IMR-90 (cell line): Measurements from ENCODE around the gene ASTL. TPM values are rescaled to one million over a fixed set of nuclear protein-coding genes. Genes with fewer than 3 reads are reported as not detected.

Source experiments
- ATAC-seq: fragments of 200-7000 bp; cut with Tn5 transposase; 2 replicates; pipeline ENCODE4 v1.9.1; 2020; ENCODE audit warnings: low read depth, mild to moderate bottlenecking, moderate library complexity
- BruUV-seq: library from RNA; stranded (reverse); fragments of 400-500 nt; replicated peaks from 2 replicates; lab custom pipeline; 2021; lab: Mats Ljungman, UMichigan
- CTCF ChIA-PET: fragments of 300-600 bp; formaldehyde crosslinking; extraction: SDS; loops from one replicate; lab custom pipeline; 2021; ENCODE audit warnings: antibody characterized with exemption; lab: Yijun Ruan, JAX
- POLR2A ChIA-PET: fragments of 300-600 bp; sonication (Branson Sonifier 250); formaldehyde crosslinking; loops from one replicate; lab custom pipeline; 2022; ENCODE audit warnings: antibody characterized with exemption; ENCODE audit not compliant: unreplicated experiment; lab: Charles Lee
- DNase-seq: peaks from one replicate; pipeline ENCODE4 v3.0.0; 2013
- H2AFZ ChIP-seq: replicated peaks from 2 replicates; pipeline ENCODE3; 2013; ENCODE audit warnings: low read length, mild to moderate bottlenecking; ENCODE audit not compliant: poor library complexity
- H2AK5ac ChIP-seq: 2 replicates; pipeline ENCODE4 v1.6.1; 2013; ENCODE audit warnings: low read depth, low read length, inconsistent platforms
- H2AK9ac ChIP-seq: replicated peaks from 2 replicates; pipeline ENCODE3; 2013; ENCODE audit warnings: mild to moderate bottlenecking, low read depth, low read length, moderate library complexity; ENCODE audit not compliant: poor library complexity
- H2BK120ac ChIP-seq: 2 replicates; pipeline ENCODE4 v1.6.1; 2013; ENCODE audit warnings: low read depth, low read length, inconsistent platforms
- H2BK15ac ChIP-seq: 3 replicates; pipeline ENCODE4 v1.6.1; 2013; ENCODE audit warnings: low read depth, low read length, inconsistent platforms
- H2BK20ac ChIP-seq: 2 replicates; pipeline ENCODE4 v1.6.1; 2013; ENCODE audit warnings: low read depth, mild to moderate bottlenecking, inconsistent platforms, low read length, moderate library complexity
- H2BK5ac ChIP-seq: 2 replicates; pipeline ENCODE4 v1.6.1; 2013; ENCODE audit warnings: mild to moderate bottlenecking, low read depth, low read length, inconsistent platforms; ENCODE audit not compliant: poor library complexity, severe bottlenecking
- H3K14ac ChIP-seq: replicated peaks from 2 replicates; pipeline ENCODE4 v1.6.1; 2013; ENCODE audit warnings: low read depth, low read length, inconsistent platforms
- H3K18ac ChIP-seq: 2 replicates; pipeline ENCODE4 v1.6.1; 2013; ENCODE audit warnings: low read depth, low read length, control low read depth
- H3K23ac ChIP-seq: 2 replicates; pipeline ENCODE4 v1.6.1; 2013; ENCODE audit warnings: low read depth, low read length, inconsistent platforms
- H3K27ac ChIP-seq: 2 replicates; pipeline ENCODE4 v1.5.1; 2013; ENCODE audit warnings: mild to moderate bottlenecking, control low read depth, low read length; ENCODE audit not compliant: insufficient read depth
- H3K27me3 ChIP-seq: 2 replicates; pipeline ENCODE4 v1.6.1; 2013; ENCODE audit warnings: low read length; ENCODE audit not compliant: control insufficient read depth, insufficient read depth
- H3K36me3 ChIP-seq: 2 replicates; pipeline ENCODE4 v1.6.1; 2013; ENCODE audit warnings: low read length, mixed read lengths; ENCODE audit not compliant: control insufficient read depth, insufficient read depth
- H3K4ac ChIP-seq: 2 replicates; pipeline ENCODE4 v1.6.1; 2013; ENCODE audit warnings: low read depth, low read length, inconsistent platforms
- H3K4me1 ChIP-seq: 2 replicates; pipeline ENCODE4 v1.6.1; 2013; ENCODE audit warnings: low read length, mixed read lengths; ENCODE audit not compliant: control insufficient read depth, insufficient read depth
- H3K4me2 ChIP-seq: 2 replicates; pipeline ENCODE4 v1.6.1; 2013; ENCODE audit warnings: low read depth, mild to moderate bottlenecking, control low read depth, low read length, moderate library complexity
- H3K4me3 ChIP-seq: 2 replicates; pipeline ENCODE4 v1.5.1; 2013; ENCODE audit warnings: low read depth, mild to moderate bottlenecking, control low read depth, low read length, moderate library complexity; ENCODE audit not compliant: insufficient read depth
- H3K56ac ChIP-seq: 2 replicates; pipeline ENCODE4 v1.6.1; 2013; ENCODE audit warnings: low read length, inconsistent platforms; ENCODE audit not compliant: insufficient read depth; ENCODE audit errors: extremely low read depth
- H3K79me1 ChIP-seq, 2 experiments: 2 replicates each; pipeline ENCODE4 v1.6.1; 2013; ENCODE audit warnings: low read length in 2 of 2, inconsistent platforms in 1 of 2, low read depth in 1 of 2
- H3K9ac ChIP-seq: 2 replicates; pipeline ENCODE4 v1.6.1; 2013; ENCODE audit warnings: low read depth, low read length, control low read depth
- H3K9me1 ChIP-seq: 2 replicates; pipeline ENCODE4 v1.6.1; 2013; ENCODE audit warnings: low read length, inconsistent platforms; ENCODE audit not compliant: insufficient read depth
- H3K9me3 ChIP-seq: 2 replicates; pipeline ENCODE4 v1.6.1; 2013; ENCODE audit warnings: low read length; ENCODE audit not compliant: control insufficient read depth, insufficient read depth
- H4K20me1 ChIP-seq: 2 replicates; pipeline ENCODE4 v1.6.1; 2013; ENCODE audit warnings: low read length, inconsistent platforms; ENCODE audit not compliant: insufficient read depth
- H4K5ac ChIP-seq: 2 replicates; pipeline ENCODE4 v1.6.1; 2013; ENCODE audit warnings: mild to moderate bottlenecking, low read depth, low read length, control low read depth
- H4K8ac ChIP-seq, 2 experiments: 2 replicates each; pipeline ENCODE4 v1.6.1; 2013; ENCODE audit warnings: low read depth in 2 of 2, low read length in 2 of 2, control low read depth in 1 of 2, inconsistent platforms in 1 of 2
- H4K91ac ChIP-seq: 2 replicates; pipeline ENCODE4 v1.6.1; 2013; ENCODE audit warnings: low read depth, low read length, inconsistent platforms; ENCODE audit not compliant: insufficient read depth
- CHD1 ChIP-seq: IDR thresholded peaks from 2 replicates; pipeline ENCODE4 v1.6.1; 2012; ENCODE audit warnings: low read depth, low read length, improper control_type of control experiment
- MAFK ChIP-seq: IDR thresholded peaks from 2 replicates; pipeline ENCODE4 v1.6.1; 2012; ENCODE audit warnings: low read depth, low read length, improper control_type of control experiment
- MAZ ChIP-seq: IDR thresholded peaks from 2 replicates; pipeline ENCODE4 v1.6.1; 2012; ENCODE audit warnings: low read depth, mild to moderate bottlenecking, low read length, improper control_type of control experiment, moderate library complexity, borderline replicate concordance
- RAD21 ChIP-seq: IDR thresholded peaks from 2 replicates; pipeline ENCODE4 v1.6.1; 2012; ENCODE audit warnings: low read length, improper control_type of control experiment
- SMC3 ChIP-seq: fragments of 150-350 bp; IDR thresholded peaks from 2 replicates; pipeline ENCODE4 v1.6.1; 2016; ENCODE audit warnings: low read depth, mild to moderate bottlenecking, antibody characterized with exemption, low read length, moderate library complexity
- WGBS, 2 experiments: methylation state at CpG; one replicate each; pipeline versions ENCODE4 v1.1.5 to v1.1.7; 2013; ENCODE audit warnings: missing lambda C conversion rate in 2 of 2; ENCODE audit not compliant: insufficient read length in 1 of 2; ENCODE audit errors: extremely low coverage in 2 of 2; 5-methylcytosine and 5-hydroxymethylcytosine counted together
- dilution Hi-C: fragments of 300-500 bp; cut with HindIII; formaldehyde crosslinking; loops from one replicate; pipeline ENCODE4 v1.14.3; 2018; ENCODE audit warnings: low sequenced_read_pairs; ENCODE audit not compliant: unreplicated experiment
- in situ Hi-C: fragments of 300-500 bp; cut with MboI; formaldehyde crosslinking; loops from 3 replicates; pipeline ENCODE4 v1.14.3; 2019; ENCODE audit warnings: low sequenced_read_pairs, inconsistent platforms, mixed read lengths
- intact Hi-C: fragments of 100-400 bp; cut with micrococcal nuclease; formaldehyde crosslinking; loops from 2 replicates; pipeline ENCODE4 v1.10.0; 2022
- polyA plus RNA-seq, 3 experiments: library from polyadenylated mRNA; depleted of rRNA; stranded (reverse); fragments of >200 nt; gene quantifications; 2 replicates each; pipeline ENCODE4 v1.2.3, GENCODE V29; 2012; ENCODE audit warnings: low replicate concordance in 1 of 3
- total RNA-seq: library from RNA; depleted of rRNA; stranded (reverse); fragments of >200 nt; gene quantifications from 2 replicates; pipeline ENCODE4 v1.2.3, GENCODE V29; 2012

The ASTL gene
- total and polyA plus RNA-seq, 2 of the 4 experiments (the other 2 are of a cell fraction), result not detected

GRCh38 chr2:96134421-96134820 lies 3.9 kb downstream of the ASTL start:
- Histone ChIP-seq H4K91ac (no peak overlapping the region), H2BK5ac (no peak overlapping the region), H3K36me3 (no peaks in the 10 kb centered on the region), H3K4me2 (no peak overlapping the region), H3K18ac (no peak overlapping the region), H3K14ac (no peak overlapping the region), H3K79me1 (no peaks in the 10 kb centered on the region), H3K56ac (no peak overlapping the region), H3K9me1 (no peaks in the 10 kb centered on the region), H3K9ac (no peak overlapping the region), H2AK9ac (no peak overlapping the region), H3K27me3 (peaks cover 58% of the 10 kb centered on the region), H2BK120ac (no peak overlapping the region), H3K9me3 (no peaks in the 10 kb centered on the region), H3K4me1 (no peaks in the 10 kb centered on the region), H3K23ac (no peak overlapping the region), H2AK5ac (no peak overlapping the region), H2BK15ac (no peak overlapping the region), H4K5ac (no peak overlapping the region), H2BK20ac (no peak overlapping the region), H4K20me1 (no peaks in the 10 kb centered on the region; the same call in 1 of the 2 replicates), H2AFZ (no peak overlapping the region), H3K4me3 (no peak overlapping the region), H3K27ac (no peak overlapping the region), H4K8ac (no peak overlapping the region), H3K4ac (no peak overlapping the region)
- CTCF ChIA-PET, result no interaction called here
- in situ Hi-C loops, result loop anchor here (10.0 kb wide), 1 partner anchor 130 kb away; the partner anchor contains the start of genes CIAO1 and TMEM127
- POLR2A ChIA-PET, result no interaction called here
- TF ChIP-seq CHD1, result no peak
- no peak for TF ChIP-seq MAZ
- TF ChIP-seq SMC3, result no peak
- no peak for TF ChIP-seq MAFK
- TF ChIP-seq RAD21, result no peak
- 91% methylated on average over 3 of the region's 11 CpGs; no CpG with 5 or more reads in 1 of the 2 experiments for WGBS, 2 experiments
- DNase-seq (no peak), ATAC-seq (no peak)
- no TSS peak for BruUV-seq
- intact Hi-C loops, result no loop called here
- dilution Hi-C loops, result no loop called here
